Upper lobe of left lung (tissue), 6 donors: ENCODE measurements around the gene ARVCF. TPM values are rescaled to one million over a fixed set of nuclear protein-coding genes. Genes with fewer than 3 reads are reported as not detected.
A peak's percentile ranks its signal among the peaks of the same experiment; 100 is the strongest.

ENCODE experiments used
- ATAC-seq, 2 donors: fragments of 200-7000 bp; cut with Tn5 transposase; one replicate each; pipeline ENCODE4 v1.9.1; 2022; ENCODE audit warnings: mild to moderate bottlenecking in 2 of 2, moderate library complexity in 2 of 2; ENCODE audit not compliant: low FRiP score in 2 of 2
- DNase-seq, 2 donors: peaks; one replicate each; pipeline ENCODE4 v3.0.0-alpha.2; 2019 to 2020
- H3K27ac ChIP-seq, 4 donors: fragments of 200-600 bp; sonication (generic); one replicate each; pipeline ENCODE4 v1.5.1; 2016 to 2019
- H3K27me3 ChIP-seq, 4 donors: fragments of 200-600 bp; sonication (generic); one replicate each; pipeline ENCODE4 v1.5.1; 2017 to 2019
- H3K36me3 ChIP-seq, 4 donors: fragments of 200-600 bp; sonication (generic); one replicate each; pipeline ENCODE4 v1.5.1; 2016 to 2019
- H3K4me1 ChIP-seq, 4 donors: fragments of 200-600 bp; sonication (generic); one replicate each; pipeline ENCODE4 v1.5.1; 2018 to 2019
- H3K4me3 ChIP-seq, 4 donors: fragments of 200-600 bp; sonication (generic); one replicate each; pipeline ENCODE4 v1.5.1; 2017 to 2019; ENCODE audit warnings: mild to moderate bottlenecking in 2 of 4, moderate library complexity in 1 of 4
- H3K9me3 ChIP-seq, 4 donors: fragments of 200-600 bp; sonication (generic); one replicate each; pipeline ENCODE4 v1.5.1; 2018 to 2019
- CTCF ChIP-seq, 6 experiments: fragments of 450-650 bp in 4 of 6; fragments of 200-600 bp in 2 of 6; sonication (generic) in 2 of 6; IDR thresholded peaks; one replicate each; pipeline ENCODE4 v1.5.1; 2016 to 2019; ENCODE audit warnings: antibody characterized with exemption in 6 of 6
- EP300 ChIP-seq, 4 donors: sonication (generic); formaldehyde crosslinking; IDR thresholded peaks; one replicate each; pipeline ENCODE4 v1.5.1; 2017; ENCODE audit warnings: antibody characterized with exemption in 4 of 4, control low read depth in 2 of 4
- POLR2A ChIP-seq, 4 donors: fragments of 450-650 bp; IDR thresholded peaks; one replicate each; pipeline ENCODE4 v1.5.1; 2016 to 2017; ENCODE audit warnings: antibody characterized with exemption in 4 of 4, mild to moderate bottlenecking in 2 of 4
- POLR2AphosphoS5 ChIP-seq, 2 donors: sonication (generic); formaldehyde crosslinking; IDR thresholded peaks; one replicate each; pipeline ENCODE4 v1.5.1; 2017; ENCODE audit warnings: antibody characterized with exemption in 2 of 2
- WGBS, 2 donors: methylation state at CpG; one replicate each; pipeline ENCODE4 v1.1.5; 2017 to 2018; 5-methylcytosine and 5-hydroxymethylcytosine counted together
- total RNA-seq, 6 donors: library from RNA; depleted of rRNA in 4 of 6; stranded (reverse); fragments of >200 nt in 4 of 6; gene quantifications; one replicate each; pipeline versions ENCODE4 v1.1.0 to v1.2.1, GENCODE V29; 2016 to 2021
- donor health status: DM: no; HTN: no; CAD: no; lungs with moderate emphysema.
- donor health status: DM: no; HTN: yes; CAD: no; lungs with severe emphysema.

Gene ARVCF
- total RNA-seq, 6 donors from 2014 or later = 18.5 to 54.5 (median 22.8) TPM

- H3K27me3 ChIP-seq = no peaks in the 10 kb centered on the region
- H3K9me3 ChIP-seq = no peaks in the 10 kb centered on the region
- TF ChIP-seq POLR2A (IDR thresholded peaks at IDR 0.05) = no peak
- no peak for TF ChIP-seq POLR2AphosphoS5 (IDR thresholded peaks at IDR 0.05)
- TF ChIP-seq CTCF (IDR thresholded peaks at IDR 0.05) = no peak
- no peak for TF ChIP-seq EP300 (IDR thresholded peaks at IDR 0.05)
- H3K36me3 ChIP-seq = peaks cover 0 to 21% (median 13%) of the 10 kb centered on the region in 4 donors
- no peak overlapping the region for H3K27ac ChIP-seq
- H3K4me3 ChIP-seq = no peak overlapping the region
- ATAC-seq = no peak
- peaks cover 14 to 48% (median 29%) of the 10 kb centered on the region in 4 donors for H3K4me1 ChIP-seq
- WGBS, 2 donors = 87 to 88% methylated on average over 5 to 12 of the region's 12 CpGs
- no peak for DNase-seq
Observed at GRCh38 chr22:19960491-19961200, 56.0 kb downstream of the ARVCF start.

GRCh38 chr22:19959587-19960490 lies 56.8 kb downstream of the ARVCF start:
- H3K4me1 ChIP-seq = peaks cover 14 to 48% (median 32%) of the 10 kb centered on the region in 4 donors
- no peaks in the 10 kb centered on the region for H3K9me3 ChIP-seq
- H3K4me3 ChIP-seq = peak overlapping the region in 3 of 4 donors; percentile 11 to 40 (median 29)
- H3K27me3 ChIP-seq = no peaks in the 10 kb centered on the region
- 64 to 68% methylated on average over 2 to 6 of the region's 13 CpGs for WGBS, 2 donors
- DNase-seq (no peak), ATAC-seq (peak in 1 of 2 donors; percentile 38)
- H3K27ac ChIP-seq = peak overlapping the region in 3 of 4 donors; percentile 37 to 58 (median 46)
- TF ChIP-seq POLR2A (IDR thresholded peaks at IDR 0.05) (no peak), EP300 (IDR thresholded peaks at IDR 0.05) (no peak), CTCF (IDR thresholded peaks at IDR 0.05) (no peak), POLR2AphosphoS5 (IDR thresholded peaks at IDR 0.05) (no peak)
- peaks cover 0 to 14% (median 11%) of the 10 kb centered on the region in 4 donors for H3K36me3 ChIP-seq

DNA sequence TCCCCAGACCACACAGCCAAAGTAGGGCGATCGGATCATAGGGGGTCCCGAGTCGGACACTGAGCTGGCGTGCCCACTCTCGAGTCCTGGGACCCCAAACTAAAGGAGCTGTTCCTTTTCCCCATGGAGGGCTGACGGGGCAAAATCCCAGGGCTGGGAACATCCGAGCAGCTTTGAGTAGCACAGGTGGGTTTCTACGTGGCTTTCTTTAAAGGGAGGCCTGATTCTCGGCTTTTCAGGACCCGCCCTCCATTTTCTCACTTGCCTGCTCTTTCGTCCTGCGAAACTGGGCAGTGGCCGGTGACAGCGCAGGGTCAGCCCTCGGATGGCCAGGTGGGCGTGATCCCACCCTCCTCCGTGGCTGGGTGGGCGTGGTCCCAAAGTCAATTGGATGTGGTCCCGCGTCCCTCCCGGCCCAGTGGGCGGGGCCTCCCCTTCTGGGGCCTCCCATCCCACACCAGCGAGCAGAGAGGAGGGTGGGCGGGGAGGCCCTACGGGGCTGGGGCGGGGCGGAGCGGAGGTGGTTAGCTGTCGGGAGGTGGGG lies 57.5 kb downstream of the ARVCF start:
- WGBS, 2 donors = 53 to 71% methylated on average over 17 to 22 of the region's 30 CpGs
- H3K27me3 ChIP-seq = no peaks in the 10 kb centered on the region
- peak; percentile 88 to 91 for DNase-seq
- no peaks in the 10 kb centered on the region for H3K9me3 ChIP-seq
- TF ChIP-seq CTCF (IDR thresholded peaks at IDR 0.05) (no peak), POLR2A (IDR thresholded peaks at IDR 0.05) (peak in 1 of 4 donors; percentile 18), POLR2AphosphoS5 (IDR thresholded peaks at IDR 0.05) (peak in 1 of 2 donors; percentile 46)
- H3K4me1 ChIP-seq = peaks cover 14 to 48% (median 33%) of the 10 kb centered on the region in 4 donors
- H3K27ac ChIP-seq = peak overlapping the region in 3 of 4 donors; percentile 37 to 58 (median 46)
- peak; percentile 61 to 82 for ATAC-seq
- peak overlapping the region in 3 of 4 donors; percentile 11 to 40 (median 29) for H3K4me3 ChIP-seq
- H3K36me3 ChIP-seq = peaks cover 0 to 8% (median 5%) of the 10 kb centered on the region in 4 donors

GRCh38 chr22:19958083-19959042 lies 58.3 kb downstream of the ARVCF start:
- WGBS, 2 donors = 82 to 84% methylated on average over 19 of the region's 19 CpGs
- peak in 1 of 2 donors; percentile 14 for ATAC-seq
- Histone ChIP-seq H3K4me1 (peaks cover 21 to 48% (median 39%) of the 10 kb centered on the region in 4 donors), H3K27ac (peak overlapping the region in 3 of 4 donors; percentile 37 to 58 (median 46)), H3K27me3 (no peaks in the 10 kb centered on the region), H3K4me3 (peak overlapping the region in 3 of 4 donors; percentile 11 to 40 (median 29)), H3K36me3 (peaks cover 0 to 2% (median under 1%) of the 10 kb centered on the region in 4 donors), H3K9me3 (no peaks in the 10 kb centered on the region)
- TF ChIP-seq POLR2A (IDR thresholded peaks at IDR 0.05) = no peak
- no peak for TF ChIP-seq POLR2AphosphoS5 (IDR thresholded peaks at IDR 0.05)
- no peak for DNase-seq
